Measurements from ENCODE around the gene CD5L.

DNA sequence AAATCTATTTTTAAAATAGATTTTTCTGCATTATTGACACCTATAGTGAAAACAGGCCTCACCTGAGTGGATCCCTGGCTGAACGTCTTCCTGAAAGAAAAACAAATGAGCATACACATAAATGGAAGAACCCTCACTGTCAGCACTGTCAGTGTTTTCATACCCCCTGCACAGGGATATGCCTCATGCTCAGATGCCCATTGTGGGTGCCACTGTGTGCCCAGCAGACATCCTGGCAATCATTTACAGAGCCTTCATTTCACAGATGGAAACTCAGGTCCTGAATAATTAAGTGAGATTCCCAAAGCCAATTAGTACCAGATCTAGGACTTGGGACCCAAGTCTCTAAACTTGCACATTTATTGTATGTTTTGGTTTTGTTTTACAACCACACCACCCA lies 41.6 kb downstream of the CD5L start:
- no peak for TF ChIP-seq SRSF3 (IDR thresholded peaks at IDR 0.05; ENCODE audit: insufficient read depth, low read length)
- TF ChIP-seq NCOA4 (IDR thresholded peaks at IDR 0.05; ENCODE audit: partially characterized antibody), result no peak
- TF ChIP-seq MEF2A (IDR thresholded peaks at IDR 0.05; ENCODE audit: control insufficient read depth, low read depth, low read length), result no peak
- TF ChIP-seq, protein P1, sequence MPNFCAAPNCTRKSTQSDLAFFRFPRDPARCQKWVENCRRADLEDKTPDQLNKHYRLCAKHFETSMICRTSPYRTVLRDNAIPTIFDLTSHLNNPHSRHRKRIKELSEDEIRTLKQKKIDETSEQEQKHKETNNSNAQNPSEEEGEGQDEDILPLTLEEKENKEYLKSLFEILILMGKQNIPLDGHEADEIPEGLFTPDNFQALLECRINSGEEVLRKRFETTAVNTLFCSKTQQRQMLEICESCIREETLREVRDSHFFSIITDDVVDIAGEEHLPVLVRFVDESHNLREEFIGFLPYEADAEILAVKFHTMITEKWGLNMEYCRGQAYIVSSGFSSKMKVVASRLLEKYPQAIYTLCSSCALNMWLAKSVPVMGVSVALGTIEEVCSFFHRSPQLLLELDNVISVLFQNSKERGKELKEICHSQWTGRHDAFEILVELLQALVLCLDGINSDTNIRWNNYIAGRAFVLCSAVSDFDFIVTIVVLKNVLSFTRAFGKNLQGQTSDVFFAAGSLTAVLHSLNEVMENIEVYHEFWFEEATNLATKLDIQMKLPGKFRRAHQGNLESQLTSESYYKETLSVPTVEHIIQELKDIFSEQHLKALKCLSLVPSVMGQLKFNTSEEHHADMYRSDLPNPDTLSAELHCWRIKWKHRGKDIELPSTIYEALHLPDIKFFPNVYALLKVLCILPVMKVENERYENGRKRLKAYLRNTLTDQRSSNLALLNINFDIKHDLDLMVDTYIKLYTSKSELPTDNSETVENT (CRISPR knock-in tag; IDR thresholded peaks at IDR 0.05), result no peak
- no peak for TF ChIP-seq RHOXF2B (CRISPR knock-in tag; conservative IDR thresholded peaks at IDR 0.05)
- TF ChIP-seq, protein P2, sequence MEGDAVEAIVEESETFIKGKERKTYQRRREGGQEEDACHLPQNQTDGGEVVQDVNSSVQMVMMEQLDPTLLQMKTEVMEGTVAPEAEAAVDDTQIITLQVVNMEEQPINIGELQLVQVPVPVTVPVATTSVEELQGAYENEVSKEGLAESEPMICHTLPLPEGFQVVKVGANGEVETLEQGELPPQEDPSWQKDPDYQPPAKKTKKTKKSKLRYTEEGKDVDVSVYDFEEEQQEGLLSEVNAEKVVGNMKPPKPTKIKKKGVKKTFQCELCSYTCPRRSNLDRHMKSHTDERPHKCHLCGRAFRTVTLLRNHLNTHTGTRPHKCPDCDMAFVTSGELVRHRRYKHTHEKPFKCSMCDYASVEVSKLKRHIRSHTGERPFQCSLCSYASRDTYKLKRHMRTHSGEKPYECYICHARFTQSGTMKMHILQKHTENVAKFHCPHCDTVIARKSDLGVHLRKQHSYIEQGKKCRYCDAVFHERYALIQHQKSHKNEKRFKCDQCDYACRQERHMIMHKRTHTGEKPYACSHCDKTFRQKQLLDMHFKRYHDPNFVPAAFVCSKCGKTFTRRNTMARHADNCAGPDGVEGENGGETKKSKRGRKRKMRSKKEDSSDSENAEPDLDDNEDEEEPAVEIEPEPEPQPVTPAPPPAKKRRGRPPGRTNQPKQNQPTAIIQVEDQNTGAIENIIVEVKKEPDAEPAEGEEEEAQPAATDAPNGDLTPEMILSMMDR (IDR thresholded peaks at IDR 0.05 in 2 of 3, conservative IDR thresholded peaks at IDR 0.05 in 1 of 3; ENCODE audit: insufficient read depth in 2 of 3, low read depth in 1 of 3, low read length in 3 of 3), result no peak
- TF ChIP-seq FOXJ3 (CRISPR knock-in tag; IDR thresholded peaks at IDR 0.05), result no peak
- no peak for TF ChIP-seq BHLHE40 (IDR thresholded peaks at IDR 0.05; ENCODE audit: low read length)

Data from K562 (cell line).